HUES64 (cell line): Measurements from ENCODE around the gene PIP5K1C.
A peak's percentile ranks its signal among the peaks of the same experiment; 100 is the strongest.

Source experiments
- H3K27ac ChIP-seq: 2 replicates; pipeline ENCODE4 v1.7.0; 2013; ENCODE audit warnings: low read depth, low read length, inconsistent platforms
- H3K27me3 ChIP-seq: 2 replicates; pipeline ENCODE4 v1.6.1; 2013; ENCODE audit warnings: mild to moderate bottlenecking, low read length; ENCODE audit not compliant: insufficient read depth
- H3K36me3 ChIP-seq: 2 replicates; pipeline ENCODE4 v1.6.1; 2013; ENCODE audit warnings: mild to moderate bottlenecking, low read length; ENCODE audit not compliant: insufficient read depth
- H3K4me1 ChIP-seq: 2 replicates; pipeline ENCODE4 v1.6.1; 2013; ENCODE audit warnings: mild to moderate bottlenecking, low read length, moderate library complexity; ENCODE audit not compliant: insufficient read depth
- H3K4me3 ChIP-seq: 2 replicates; pipeline ENCODE4 v1.5.1; 2013; ENCODE audit warnings: mild to moderate bottlenecking, low read length, moderate library complexity
- H3K9ac ChIP-seq: 2 replicates; pipeline ENCODE4 v1.6.1; 2013; ENCODE audit warnings: mild to moderate bottlenecking, low read depth, low read length
- H3K9me3 ChIP-seq: 2 replicates; pipeline ENCODE4 v1.6.1; 2013; ENCODE audit warnings: low read depth, low read length; ENCODE audit not compliant: insufficient read depth
- WGBS: fragments of 150-250, 120-280 bp; methylation state at CpG from one replicate; pipeline ENCODE4 v1.1.7; 2013; ENCODE audit warnings: missing lambda C conversion rate; 5-methylcytosine and 5-hydroxymethylcytosine counted together

The PIP5K1C gene

GRCh38 chr19:3608750-3609322 is 91.4 kb downstream of the PIP5K1C start:
- no peaks in the 10 kb centered on the region for H3K9me3 ChIP-seq
- peaks cover 12% of the 10 kb centered on the region for H3K27me3 ChIP-seq
- peaks cover 8% of the 10 kb centered on the region; the same call in 1 of the 2 replicates for H3K4me1 ChIP-seq
- peaks cover 22% of the 10 kb centered on the region for H3K36me3 ChIP-seq
- no peak overlapping the region for H3K4me3 ChIP-seq
- WGBS = 89% methylated on average over 21 of the region's 21 CpGs
- H3K27ac ChIP-seq = no peak overlapping the region
- H3K9ac ChIP-seq = no peak overlapping the region

DNA sequence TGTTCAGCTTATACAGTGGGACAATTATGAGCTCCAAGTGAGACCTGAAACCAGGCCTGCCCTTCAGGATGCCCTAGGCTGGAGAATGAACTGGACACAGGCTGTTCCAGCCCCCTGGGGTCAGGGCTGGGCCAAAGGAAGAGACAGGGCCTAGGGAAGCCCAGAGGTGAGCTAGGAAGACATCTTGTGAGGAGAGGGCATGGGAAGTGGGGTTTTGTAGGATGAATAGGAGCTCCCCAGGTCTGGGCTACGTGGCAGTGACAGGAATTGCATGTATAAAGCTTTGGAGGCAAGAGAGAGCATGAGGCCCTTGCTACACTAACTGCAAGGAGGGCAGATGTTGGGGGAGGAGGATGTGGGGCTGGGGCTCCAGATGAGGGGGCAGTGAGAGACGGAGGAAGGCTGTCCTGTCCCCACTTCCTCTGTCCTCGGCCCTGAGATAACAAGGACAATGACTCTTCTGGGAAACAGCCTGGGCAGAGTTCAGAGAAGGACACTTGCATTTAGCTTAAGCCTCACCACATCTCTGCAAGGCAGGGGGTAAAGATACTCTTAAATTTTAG is 92.1 kb downstream of the PIP5K1C start:
- peaks cover 8% of the 10 kb centered on the region; the same call in 1 of the 2 replicates for H3K4me1 ChIP-seq

GRCh38 chr19:3607303-3608078 is 92.8 kb downstream of the PIP5K1C start:
- H3K27me3 ChIP-seq = peaks cover 12% of the 10 kb centered on the region
- WGBS = 8% methylated on average over 22 of the region's 22 CpGs
- no peak overlapping the region for H3K9ac ChIP-seq
- no peaks in the 10 kb centered on the region for H3K9me3 ChIP-seq
- H3K36me3 ChIP-seq = peaks cover 20% of the 10 kb centered on the region
- no peak overlapping the region for H3K27ac ChIP-seq
- peaks cover 8% of the 10 kb centered on the region; the same call in 1 of the 2 replicates for H3K4me1 ChIP-seq
- H3K4me3 ChIP-seq = peak overlapping the region; percentile 53

More for the DNA sequence above, 92.1 kb downstream of the PIP5K1C start:
- Histone ChIP-seq H3K9me3 (no peaks in the 10 kb centered on the region), H3K4me3 (peak overlapping the region; percentile 53; the same call in 1 of the 2 replicates), H3K9ac (no peak overlapping the region), H3K36me3 (peaks cover 22% of the 10 kb centered on the region), H3K27ac (no peak overlapping the region), H3K27me3 (peaks cover 12% of the 10 kb centered on the region)
- 78% methylated on average over 3 of the region's 3 CpGs for WGBS

DNA sequence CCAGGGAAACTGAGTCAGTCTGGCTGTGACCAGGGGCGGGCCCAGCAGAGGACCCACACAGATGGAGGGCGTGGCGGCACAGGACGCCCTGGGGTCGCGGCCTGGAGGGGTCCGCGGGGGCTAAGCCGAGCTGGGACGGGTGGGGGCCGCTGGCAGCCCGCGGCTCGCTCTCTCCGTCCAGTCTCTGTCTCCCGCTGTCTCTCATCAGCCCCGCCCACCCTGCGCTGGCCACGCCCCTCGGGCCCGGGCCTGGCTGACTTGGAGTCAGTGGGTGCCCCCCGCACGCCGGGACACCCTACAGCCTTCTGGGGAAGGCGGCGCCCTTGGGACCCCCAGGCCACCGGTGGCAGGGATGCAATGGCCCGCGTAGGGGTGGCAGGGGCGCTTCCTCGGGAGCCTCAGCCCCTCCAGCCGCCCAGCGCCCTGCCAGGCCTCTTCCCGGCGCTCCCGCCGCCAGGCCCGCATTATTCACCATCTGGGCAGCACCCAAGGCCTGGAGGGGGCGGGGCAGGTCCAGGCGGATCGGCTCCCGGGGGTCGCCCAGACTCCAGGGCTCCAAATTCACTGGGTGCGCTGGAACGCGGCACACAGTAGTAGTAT is 93.5 kb downstream of the PIP5K1C start, which contains the start of gene TBXA2R:
TSS of gene TBXA2R (minus strand) at position 186 of the 600 bp plus-strand sequence. CDS start 6,241 bp downstream, outside the sequence.
- H3K9me3 ChIP-seq = no peaks in the 10 kb centered on the region
- peak within 1 kb of the TSS; percentile 53 for H3K4me3 ChIP-seq
- H3K27ac ChIP-seq = no peak within 1 kb of the TSS
- peak within 1 kb of the TSS; percentile 8; the same call in 1 of the 2 replicates for H3K9ac ChIP-seq
- peaks cover 13% of the 10 kb centered on the region for H3K36me3 ChIP-seq
- peaks cover 12% of the 10 kb centered on the region for H3K27me3 ChIP-seq
- H3K4me1 ChIP-seq = peaks cover 8% of the 10 kb centered on the region; the same call in 1 of the 2 replicates
- 2% methylated on average over 46 of the region's 46 CpGs for WGBS

- H3K4me3 ChIP-seq = peak overlapping the region; percentile 53
Observed at GRCh38 chr19:3606174-3606689, 94.0 kb downstream of the PIP5K1C start.

GRCh38 chr19:3605770-3606169 is 94.5 kb downstream of the PIP5K1C start:
- Histone ChIP-seq H3K9me3 (no peaks in the 10 kb centered on the region), H3K36me3 (0 out of 2 replicates have a peak, but pooled peaks cover 5% of the 10 kb centered on the region), H3K4me1 (peaks cover 8% of the 10 kb centered on the region; the same call in 1 of the 2 replicates), H3K4me3 (peak overlapping the region; percentile 53; the same call in 1 of the 2 replicates), H3K9ac (no peak overlapping the region), H3K27me3 (peaks cover 12% of the 10 kb centered on the region), H3K27ac (no peak overlapping the region)
- 80% methylated on average over 5 of the region's 5 CpGs for WGBS

More at GRCh38 chr19:3606174-3606689, 94.0 kb downstream of the PIP5K1C start:
- Histone ChIP-seq H3K36me3 (peaks cover 7% of the 10 kb centered on the region; the same call in 1 of the 2 replicates), H3K27ac (no peak overlapping the region), H3K9me3 (no peaks in the 10 kb centered on the region), H3K9ac (no peak overlapping the region), H3K27me3 (peaks cover 12% of the 10 kb centered on the region), H3K4me1 (peaks cover 8% of the 10 kb centered on the region; the same call in 1 of the 2 replicates)
- 16% methylated on average over 35 of the region's 35 CpGs for WGBS

DNA sequence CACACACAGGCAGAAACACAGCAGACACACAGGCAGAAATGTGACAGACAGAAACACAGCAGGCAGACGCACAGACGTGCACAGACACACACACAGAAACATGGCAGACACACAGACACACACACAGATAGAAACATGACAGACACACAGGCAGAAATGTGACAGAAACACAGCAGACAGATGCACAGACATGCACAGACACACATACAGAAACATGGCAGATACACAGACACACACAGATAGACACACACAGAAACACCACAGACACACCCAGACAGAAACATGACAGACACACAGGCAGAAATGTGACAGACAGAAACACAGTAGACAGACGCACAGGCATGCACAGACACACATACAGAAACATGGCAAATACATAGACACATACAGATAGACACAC is 94.9 kb downstream of the PIP5K1C start:
- Histone ChIP-seq H3K9me3 (no peaks in the 10 kb centered on the region), H3K4me1 (peaks cover 8% of the 10 kb centered on the region; the same call in 1 of the 2 replicates), H3K9ac (no peak overlapping the region), H3K4me3 (no peak overlapping the region), H3K27me3 (peaks cover 12% of the 10 kb centered on the region), H3K27ac (no peak overlapping the region), H3K36me3 (0 out of 2 replicates have a peak, but pooled peaks cover 1% of the 10 kb centered on the region)
- WGBS = 87% methylated on average over 3 of the region's 3 CpGs

DNA sequence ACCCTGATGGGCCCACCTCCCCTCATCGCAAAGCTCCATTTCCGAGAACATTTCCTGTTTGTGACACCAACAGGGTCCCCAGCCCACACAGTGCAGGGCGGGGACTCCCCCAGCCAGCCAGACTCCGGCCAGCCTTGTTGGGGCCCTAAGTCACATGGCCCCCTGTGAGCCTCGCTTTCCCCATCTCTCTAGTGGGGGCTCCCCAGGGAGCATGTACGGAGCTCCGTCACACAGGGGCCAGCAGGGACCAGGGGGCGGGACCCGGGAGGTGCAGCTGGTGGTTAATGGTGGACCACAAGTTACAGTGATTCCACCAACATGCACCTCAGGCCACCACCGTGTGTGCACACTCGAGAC is 95.3 kb downstream of the PIP5K1C start:
- H3K4me3 ChIP-seq = no peak overlapping the region
- H3K4me1 ChIP-seq = peaks cover 8% of the 10 kb centered on the region; the same call in 1 of the 2 replicates
- H3K9me3 ChIP-seq = no peaks in the 10 kb centered on the region
- H3K27ac ChIP-seq = no peak overlapping the region
- 87% methylated on average over 11 of the region's 11 CpGs for WGBS
- no peaks in the 10 kb centered on the region for H3K36me3 ChIP-seq
- no peak overlapping the region for H3K9ac ChIP-seq
- H3K27me3 ChIP-seq = peaks cover 12% of the 10 kb centered on the region

- Histone ChIP-seq H3K9me3 (no peaks in the 10 kb centered on the region), H3K4me1 (peaks cover 8% of the 10 kb centered on the region; the same call in 1 of the 2 replicates), H3K36me3 (no peaks in the 10 kb centered on the region), H3K4me3 (no peak overlapping the region), H3K9ac (no peak overlapping the region), H3K27ac (no peak overlapping the region), H3K27me3 (peaks cover 12% of the 10 kb centered on the region)
- 90% methylated on average over 27 of the region's 27 CpGs for WGBS
Observed at GRCh38 chr19:3604227-3604986, 95.9 kb downstream of the PIP5K1C start.

DNA sequence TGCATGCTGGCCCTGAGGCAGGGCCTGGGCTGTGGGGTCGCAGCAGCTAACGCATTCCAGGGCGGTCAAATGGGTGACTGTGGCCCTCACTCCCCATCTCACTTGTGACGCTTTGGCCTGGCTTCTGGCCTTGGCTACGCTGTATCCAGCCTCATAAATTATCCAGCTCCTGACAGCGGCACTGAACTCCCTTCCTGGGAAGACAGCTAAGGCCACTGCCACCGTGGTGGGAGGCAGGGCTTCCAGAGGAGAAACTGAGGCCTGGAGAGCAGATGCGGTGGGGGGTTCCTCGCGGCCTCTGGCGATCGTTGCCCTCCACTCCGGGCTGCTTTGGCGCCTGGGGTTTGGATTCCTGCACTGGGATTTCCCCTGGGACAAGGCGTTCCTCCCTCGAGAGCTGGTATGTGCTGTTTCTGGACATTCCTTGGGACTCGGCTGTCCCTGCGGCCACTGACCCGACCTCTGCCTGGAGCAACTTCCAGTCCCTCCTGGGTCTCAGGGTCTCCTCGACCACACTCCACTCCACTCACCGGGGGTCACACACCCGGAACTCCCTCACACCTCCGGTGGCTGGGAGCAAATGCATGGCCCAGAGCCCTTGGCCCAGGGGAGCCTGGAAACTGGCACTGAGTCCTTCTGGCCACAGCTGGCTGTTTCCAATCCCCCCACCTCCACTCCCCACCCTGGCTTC is 97.0 kb downstream of the PIP5K1C start:
- Histone ChIP-seq H3K9ac (no peak overlapping the region), H3K36me3 (no peaks in the 10 kb centered on the region), H3K27me3 (peaks cover 12% of the 10 kb centered on the region), H3K27ac (no peak overlapping the region), H3K4me1 (peaks cover 6% of the 10 kb centered on the region; the same call in 1 of the 2 replicates), H3K9me3 (no peaks in the 10 kb centered on the region), H3K4me3 (no peak overlapping the region)
- 89% methylated on average over 23 of the region's 23 CpGs for WGBS
